GM12892 (cell line): ENCODE data around the gene DHRSX.

ENCODE experiments used
- POLR2A ChIP-seq: IDR thresholded peaks from 2 replicates; pipeline ENCODE4 v1.6.1; 2011; ENCODE audit warnings: low read depth, low read length, control low read depth
- POLR2AphosphoS5 ChIP-seq: IDR thresholded peaks from 2 replicates; pipeline ENCODE4 v1.6.1; 2011; ENCODE audit warnings: low read depth, low read length, control low read depth

DNA sequence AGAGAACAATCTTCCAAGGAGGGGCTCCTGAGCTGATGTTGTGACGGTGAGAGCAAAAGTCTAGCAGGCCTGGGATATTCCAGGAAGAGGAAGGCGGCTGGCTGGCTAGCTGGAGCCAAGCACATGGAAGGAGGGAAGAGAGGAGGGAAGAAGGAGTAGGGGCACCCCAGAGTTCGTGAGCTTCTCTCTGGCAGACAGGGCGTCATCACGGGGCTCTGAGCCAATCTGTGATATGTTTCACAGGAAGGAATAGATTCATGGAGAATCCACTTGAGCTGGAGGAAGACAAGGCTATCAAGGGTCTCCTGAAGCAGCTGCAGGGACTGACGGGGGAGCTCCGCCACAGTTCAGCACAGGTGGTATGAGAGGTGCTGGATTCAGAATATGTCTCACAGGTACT lies 73.6 kb downstream of the DHRSX start:
- TF ChIP-seq POLR2A: no peak
- TF ChIP-seq POLR2AphosphoS5: no peak
